GM12878 (cell line): ENCODE measurements around the gene FGD4. TPM values are rescaled to one million over a fixed set of nuclear protein-coding genes. Genes with fewer than 3 reads are reported as not detected.
"Not testable (repeated sequence)": the region's sequence is repeated elsewhere in the genome, so short reads cannot be mapped to it uniquely, and the experiment has no call there.

Experiments
- ATAC-seq: fragments of 200-7000 bp; cut with Tn5 transposase; 3 replicates; pipeline ENCODE4 v1.9.1; 2020; ENCODE audit warnings: mild to moderate bottlenecking, moderate library complexity
- BruUV-seq: library from RNA; stranded (reverse); fragments of 400-500 nt; replicated peaks from 2 replicates; lab custom pipeline; 2021; lab: Mats Ljungman, UMichigan
- CTCF ChIA-PET: fragments of 300-600 bp; sonication (Branson Sonifier 250); formaldehyde crosslinking; extraction: SDS; loops from one replicate; lab custom pipeline; 2021; ENCODE audit warnings: inconsistent platforms; lab: Yijun Ruan, JAX
- POLR2A ChIA-PET: fragments of 350-600 bp; formaldehyde crosslinking; extraction: SDS; loops from one replicate; lab custom pipeline; 2021; ENCODE audit warnings: inconsistent platforms; lab: Charles Lee
- RAD21 ChIA-PET: fragments of 300-600 bp; sonication (Branson Sonifier 250); formaldehyde crosslinking; loops from one replicate; lab custom pipeline; 2023; ENCODE audit warnings: antibody characterized with exemption; ENCODE audit not compliant: unreplicated experiment; lab: Charles Lee
- SMC1A ChIA-PET: fragments of 300-600 bp; sonication (Branson Sonifier 250); formaldehyde crosslinking; loops from one replicate; lab custom pipeline; 2023; ENCODE audit not compliant: unreplicated experiment, uncharacterized antibody; lab: Charles Lee
- DNase-seq: peaks from one replicate; pipeline ENCODE4 v3.0.0-alpha.2; 2011; ENCODE audit warnings: low read depth, low spot score
- FAIRE-seq: peaks from 3 replicates; lab custom pipeline; 2011; peaks lifted over from hg19 to GRCh38; lab: Jason Lieb, UNC
- H2AFZ ChIP-seq: 2 replicates; pipeline ENCODE4 v1.6.0; 2011; ENCODE audit warnings: low read depth, low read length, control low read depth; ENCODE audit not compliant: control insufficient read depth
- H3K27ac ChIP-seq: 2 replicates; pipeline ENCODE4 v1.5.1; 2011; ENCODE audit warnings: control low read depth; ENCODE audit not compliant: control insufficient read depth, insufficient read depth
- H3K27me3 ChIP-seq, 2 experiments: replicated peaks in 1 of 2; 2 replicates each; pipeline versions ENCODE4 v1.6.0 to v1.6.1; 2011; ENCODE audit warnings: low read length in 1 of 2; ENCODE audit not compliant: control insufficient read depth in 2 of 2, insufficient read depth in 2 of 2
- H3K36me3 ChIP-seq, 2 experiments: 2 replicates each; pipeline ENCODE4 v1.5.1; 2011; ENCODE audit warnings: low read length in 1 of 2; ENCODE audit not compliant: control insufficient read depth in 2 of 2, insufficient read depth in 2 of 2
- H3K4me1 ChIP-seq: 2 replicates; pipeline ENCODE4 v1.6.1; 2011; ENCODE audit warnings: mild to moderate bottlenecking, low read length, moderate library complexity, mixed read lengths; ENCODE audit not compliant: control insufficient read depth, insufficient read depth
- H3K4me2 ChIP-seq: 2 replicates; pipeline ENCODE4 v1.6.0; 2011; ENCODE audit warnings: control low read depth; ENCODE audit not compliant: control insufficient read depth, insufficient read depth
- H3K4me3 ChIP-seq: fragments of 200-600 bp; sonication (generic); 2 replicates; pipeline ENCODE4 v1.5.1; 2016
- H3K79me2 ChIP-seq: 2 replicates; pipeline ENCODE4 v1.6.0; 2011; ENCODE audit warnings: low read length; ENCODE audit not compliant: control insufficient read depth, insufficient read depth
- H3K9ac ChIP-seq: 2 replicates; pipeline ENCODE4 v1.8.0; 2011; ENCODE audit warnings: low read length, control low read depth, mixed read lengths; ENCODE audit not compliant: control insufficient read depth, insufficient read depth
- H3K9me3 ChIP-seq: replicated peaks from 3 replicates; pipeline ENCODE4 v1.5.1; 2011; ENCODE audit warnings: mild to moderate bottlenecking, low read length; ENCODE audit not compliant: control insufficient read depth, insufficient read depth
- H4K20me1 ChIP-seq: 2 replicates; pipeline ENCODE4 v1.6.0; 2011; ENCODE audit not compliant: control insufficient read depth, insufficient read depth
- EGR1 ChIP-seq, 2 experiments: IDR thresholded peaks; 1 replicate in 1 of 2; 2 replicates in 1 of 2; pipeline ENCODE4 v1.6.1; 2011 to 2012; ENCODE audit warnings: low read depth in 2 of 2, low read length in 2 of 2, borderline replicate concordance in 1 of 2, mild to moderate bottlenecking in 1 of 2, moderate library complexity in 1 of 2
- MAX ChIP-seq: IDR thresholded peaks from 2 replicates; pipeline ENCODE4 v1.6.1; 2012; ENCODE audit warnings: low read depth, low read length, improper control_type of control experiment
- NFIC ChIP-seq: IDR thresholded peaks from 2 replicates; pipeline ENCODE4 v1.6.1; 2012; ENCODE audit warnings: low read depth, mild to moderate bottlenecking, inconsistent platforms, low read length, moderate library complexity
- NFXL1 ChIP-seq: fragments of 450-650 bp; IDR thresholded peaks from 2 replicates; pipeline ENCODE4 v1.6.1; 2017; ENCODE audit warnings: antibody characterized with exemption, mild to moderate bottlenecking, borderline replicate concordance
- PKNOX1 ChIP-seq: fragments of 450-650 bp; IDR thresholded peaks from 2 replicates; pipeline ENCODE4 v1.6.1; 2016; ENCODE audit warnings: mild to moderate bottlenecking
- PML ChIP-seq: IDR thresholded peaks from 2 replicates; pipeline ENCODE4 v1.6.1; 2012; ENCODE audit warnings: low read length, inconsistent platforms
- RELB ChIP-seq: fragments of 450-650 bp; IDR thresholded peaks from 2 replicates; pipeline ENCODE4 v1.6.1; 2017; ENCODE audit warnings: low read depth, mild to moderate bottlenecking, moderate library complexity
- RUNX3 ChIP-seq: IDR thresholded peaks from 2 replicates; pipeline ENCODE4 v1.6.1; 2012; ENCODE audit warnings: low read length, inconsistent platforms
- SKIL ChIP-seq: fragments of 450-650 bp; IDR thresholded peaks from 2 replicates; pipeline ENCODE4 v1.6.1; 2017; ENCODE audit warnings: mild to moderate bottlenecking, low read depth, inconsistent platforms; ENCODE audit not compliant: poor library complexity, severe bottlenecking
- SPI1 ChIP-seq: IDR thresholded peaks from 2 replicates; pipeline ENCODE4 v1.6.1; 2011; ENCODE audit warnings: low read depth, mild to moderate bottlenecking, low read length, moderate library complexity, borderline replicate concordance; ENCODE audit not compliant: insufficient read depth
- ZZZ3 ChIP-seq: IDR thresholded peaks from 2 replicates; pipeline ENCODE4 v1.6.1; 2011; ENCODE audit warnings: low read depth; ENCODE audit not compliant: control insufficient read depth, insufficient read length
- WGBS: methylation state at CpG from one replicate; pipeline ENCODE4 v1.1.6; 2016; ENCODE audit warnings: low lambda C conversion rate; ENCODE audit not compliant: insufficient replicate concordance, insufficient coverage; ENCODE audit errors: missing lambda C conversion rate; 5-methylcytosine and 5-hydroxymethylcytosine counted together
- in situ Hi-C: fragments of 300-500 bp; cut with MboI; formaldehyde crosslinking; loops from 9 replicates; pipeline ENCODE4 v1.14.3; 2018; ENCODE audit warnings: mixed read lengths
- intact Hi-C: fragments of 100-400 bp; cut with micrococcal nuclease; formaldehyde crosslinking; loops from one replicate; pipeline ENCODE4 v1.14.2; 2022; ENCODE audit not compliant: unreplicated experiment
- polyA plus RNA-seq, 11 experiments: library from polyadenylated mRNA; depleted of rRNA in 4 of 11; unstranded in 6 of 11; stranded (reverse) in 5 of 11; fragments of >200 nt; fragmentation: Nextera tagmentation in 4 of 11; fragmentation: Illumina TruSeq in 1 of 11; extraction: Ambion mirVana in 4 of 11; extraction: Trizol in 1 of 11; gene quantifications; 1 replicate in 1 of 11; 2 replicates in 10 of 11; pipeline versions ENCODE4 v1.2.1 to v1.2.3, GENCODE V29; 2011 to 2016; ENCODE audit warnings: inconsistent platforms in 2 of 11, missing spikeins in 2 of 11, low read depth in 1 of 11
- total RNA-seq, 4 experiments: library from RNA; depleted of rRNA in 3 of 4; stranded (reverse); fragments of >200 nt in 3 of 4; fragmentation: Illumina TruSeq in 1 of 4; extraction: Trizol in 1 of 4; gene quantifications; 2 replicates each; pipeline versions ENCODE4 v1.2.1 to v1.2.3, GENCODE V29; 2013 to 2021

The FGD4 gene
- total and polyA plus RNA-seq, 10 of the 15 experiments (the other 5 are each of a cell fraction or from before 2014, with no cell fraction given), result 0.01 to 0.18 (median 0.08) TPM; not detected in 3

GRCh38 chr12:32522331-32523221 is 123.2 kb downstream of the FGD4 start (continued):
- no peak for TF ChIP-seq MAX
- TF ChIP-seq PML, result no peak
- no peak for TF ChIP-seq EGR1 (IDR thresholded peaks at IDR 0.05; ENCODE audit: borderline replicate concordance in 1 of 2, low read depth in 2 of 2, low read length in 2 of 2)
- peak; percentile 44; the same call in 1 of the 2 replicates for TF ChIP-seq RELB
- peak; percentile 24; the same call in 1 of the 2 replicates for TF ChIP-seq RUNX3
- TF ChIP-seq SKIL, result peak; percentile 25
- TF ChIP-seq NFIC, result no peak
- TF ChIP-seq ZZZ3, result no peak
- peak; percentile 27; the same call in 1 of the 2 replicates for TF ChIP-seq SPI1
- TF ChIP-seq NFXL1, result no peak
- TF ChIP-seq PKNOX1, result no peak

- in situ Hi-C loops, CTCF ChIA-PET, RAD21 ChIA-PET: not testable (repeated sequence)
Measured at GRCh38 chr12:32525802-32526201, 126.4 kb downstream of the FGD4 start.

More at GRCh38 chr12:32525802-32526201, 126.4 kb downstream of the FGD4 start:
- DNase-seq, H3K4me2 ChIP-seq, H3K27ac ChIP-seq, POLR2A ChIA-PET, H3K79me2 ChIP-seq, H3K36me3 ChIP-seq, H3K9ac ChIP-seq, H3K9me3 ChIP-seq, H3K27me3 ChIP-seq, SMC1A ChIA-PET, intact Hi-C loops, ATAC-seq, H2AFZ ChIP-seq, FAIRE-seq, H3K4me3 ChIP-seq, H4K20me1 ChIP-seq, BruUV-seq: not testable (repeated sequence)
- peaks cover 13% of the 10 kb centered on the region for H3K4me1 ChIP-seq
- WGBS, result 82% methylated on average over 18 of the region's 20 CpGs
